ENCODE results near the gene LEKR1.
"Not testable (repeated sequence)": the region's sequence is repeated elsewhere in the genome, so short reads cannot be mapped to it uniquely, and the experiment has no call there.

LEKR1 gene

DNA sequence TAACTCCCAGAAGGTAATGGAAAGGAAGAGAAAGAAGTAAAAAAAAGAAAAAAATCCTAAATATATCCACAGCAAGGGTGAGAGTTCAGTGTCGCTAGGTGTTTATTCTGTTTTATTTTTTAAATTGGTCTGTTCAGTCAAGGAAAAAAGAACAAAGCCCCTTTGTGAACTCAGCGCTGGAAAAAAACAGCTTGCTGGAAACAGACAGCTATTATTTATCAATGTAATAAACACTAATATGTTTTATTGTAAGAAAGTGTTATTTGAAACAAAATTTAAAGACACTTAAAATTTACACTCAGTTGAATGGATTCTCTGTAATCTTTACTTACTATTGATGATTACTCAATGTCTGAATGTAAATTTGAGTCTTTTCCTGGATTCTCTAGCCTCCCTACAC is 32.3 kb upstream of the LEKR1 start:
- DNase-seq (ENCODE audit: low read depth) = no peak
- TF ChIP-seq, protein P1, sequence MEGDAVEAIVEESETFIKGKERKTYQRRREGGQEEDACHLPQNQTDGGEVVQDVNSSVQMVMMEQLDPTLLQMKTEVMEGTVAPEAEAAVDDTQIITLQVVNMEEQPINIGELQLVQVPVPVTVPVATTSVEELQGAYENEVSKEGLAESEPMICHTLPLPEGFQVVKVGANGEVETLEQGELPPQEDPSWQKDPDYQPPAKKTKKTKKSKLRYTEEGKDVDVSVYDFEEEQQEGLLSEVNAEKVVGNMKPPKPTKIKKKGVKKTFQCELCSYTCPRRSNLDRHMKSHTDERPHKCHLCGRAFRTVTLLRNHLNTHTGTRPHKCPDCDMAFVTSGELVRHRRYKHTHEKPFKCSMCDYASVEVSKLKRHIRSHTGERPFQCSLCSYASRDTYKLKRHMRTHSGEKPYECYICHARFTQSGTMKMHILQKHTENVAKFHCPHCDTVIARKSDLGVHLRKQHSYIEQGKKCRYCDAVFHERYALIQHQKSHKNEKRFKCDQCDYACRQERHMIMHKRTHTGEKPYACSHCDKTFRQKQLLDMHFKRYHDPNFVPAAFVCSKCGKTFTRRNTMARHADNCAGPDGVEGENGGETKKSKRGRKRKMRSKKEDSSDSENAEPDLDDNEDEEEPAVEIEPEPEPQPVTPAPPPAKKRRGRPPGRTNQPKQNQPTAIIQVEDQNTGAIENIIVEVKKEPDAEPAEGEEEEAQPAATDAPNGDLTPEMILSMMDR (IDR thresholded peaks at IDR 0.05; ENCODE audit: low read depth, low read length, missing control alignments) = no peak
- H3K4me3 ChIP-seq (ENCODE audit: low read depth, low read length) = no peak overlapping the region

GRCh38 chr3:156795890-156796481 is 30.2 kb upstream of the LEKR1 start:
- TF ChIP-seq, protein P1 (IDR thresholded peaks at IDR 0.05; ENCODE audit: low read depth, low read length, missing control alignments) = no peak
- no peak overlapping the region for H3K4me3 ChIP-seq (ENCODE audit: low read depth, low read length)
- no peak for DNase-seq (ENCODE audit: low read depth)

GRCh38 chr3:156797368-156797767 is 28.8 kb upstream of the LEKR1 start:
- no peak for DNase-seq (ENCODE audit: low read depth)
- TF ChIP-seq, protein P1 (IDR thresholded peaks at IDR 0.05; ENCODE audit: low read depth, low read length, missing control alignments) = no peak
- H3K4me3 ChIP-seq (ENCODE audit: low read depth, low read length) = no peak overlapping the region

GRCh38 chr3:156800287-156800686 is 25.9 kb upstream of the LEKR1 start:
- not testable (repeated sequence) for H3K4me3 ChIP-seq (ENCODE audit: low read depth, low read length); DNase-seq (ENCODE audit: low read depth)

- DNase-seq (ENCODE audit: low read depth) = no peak
- H3K4me3 ChIP-seq (ENCODE audit: low read depth, low read length) = no peak overlapping the region
- TF ChIP-seq, protein P1 (IDR thresholded peaks at IDR 0.05; ENCODE audit: low read depth, low read length, missing control alignments) = no peak
Measured at GRCh38 chr3:156801746-156802145, 24.4 kb upstream of the LEKR1 start.

GRCh38 chr3:156802821-156803606 is 23.1 kb upstream of the LEKR1 start:
- TF ChIP-seq, protein P1 (IDR thresholded peaks at IDR 0.05; ENCODE audit: low read depth, low read length, missing control alignments) = no peak
- no peak overlapping the region for H3K4me3 ChIP-seq (ENCODE audit: low read depth, low read length)
- DNase-seq (ENCODE audit: low read depth) = no peak

DNA sequence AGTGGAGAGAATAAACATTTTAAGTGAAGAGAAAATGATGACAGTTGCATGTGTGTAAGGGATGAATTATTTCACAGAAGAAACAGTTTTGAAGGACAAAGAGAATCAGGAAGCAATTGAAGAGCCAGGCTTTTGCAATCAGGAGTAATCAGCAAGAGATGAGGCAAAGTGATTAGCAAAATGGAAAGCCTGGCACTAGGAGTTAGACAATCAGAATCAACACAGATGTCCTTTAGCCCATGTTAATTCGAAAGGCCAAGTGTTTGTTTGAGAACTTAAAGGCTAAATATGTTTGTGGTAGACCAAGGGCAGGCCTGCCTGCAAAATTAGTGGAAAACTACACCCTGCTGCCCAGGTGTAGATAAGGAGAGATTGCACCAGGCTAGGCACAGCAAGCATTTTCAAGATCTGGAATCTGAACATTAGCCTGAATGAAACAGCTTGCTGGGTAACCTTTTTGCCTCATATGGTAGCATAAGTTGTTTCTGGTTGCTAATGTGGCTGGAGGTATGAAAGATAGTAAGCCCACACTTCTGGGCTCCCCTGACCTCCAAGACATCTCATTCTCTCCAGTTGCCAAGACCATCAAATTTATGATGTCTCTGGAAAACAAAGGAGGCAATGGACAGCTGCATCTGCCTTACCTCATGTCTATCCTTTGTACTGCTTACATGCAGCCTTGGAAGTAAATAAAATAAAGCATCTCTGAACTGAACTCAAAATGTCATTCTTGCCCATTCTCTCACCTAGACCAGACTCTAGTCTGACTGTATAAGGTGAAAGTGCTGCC is 22.0 kb upstream of the LEKR1 start:
- TF ChIP-seq, protein P1 (IDR thresholded peaks at IDR 0.05; ENCODE audit: low read depth, low read length, missing control alignments) = no peak
- H3K4me3 ChIP-seq (ENCODE audit: low read depth, low read length) = no peak overlapping the region

More for the DNA sequence above, 22.0 kb upstream of the LEKR1 start:
- DNase-seq (ENCODE audit: low read depth) = no peak
